ENCODE results near the gene DEGS1.

Gene DEGS1

GRCh38 chr1:224219612-224220059 lies 36.6 kb downstream of the DEGS1 start:
- no peak overlapping the region for H3K4me3 ChIP-seq (replicated peaks; ENCODE audit: low read depth, low read length)
- no peak for TF ChIP-seq CTCF (IDR thresholded peaks at IDR 0.05; ENCODE audit: low read depth, low read length, missing control alignments)
- no peak for DNase-seq (ENCODE audit: extremely low read depth, low read depth)

DNA sequence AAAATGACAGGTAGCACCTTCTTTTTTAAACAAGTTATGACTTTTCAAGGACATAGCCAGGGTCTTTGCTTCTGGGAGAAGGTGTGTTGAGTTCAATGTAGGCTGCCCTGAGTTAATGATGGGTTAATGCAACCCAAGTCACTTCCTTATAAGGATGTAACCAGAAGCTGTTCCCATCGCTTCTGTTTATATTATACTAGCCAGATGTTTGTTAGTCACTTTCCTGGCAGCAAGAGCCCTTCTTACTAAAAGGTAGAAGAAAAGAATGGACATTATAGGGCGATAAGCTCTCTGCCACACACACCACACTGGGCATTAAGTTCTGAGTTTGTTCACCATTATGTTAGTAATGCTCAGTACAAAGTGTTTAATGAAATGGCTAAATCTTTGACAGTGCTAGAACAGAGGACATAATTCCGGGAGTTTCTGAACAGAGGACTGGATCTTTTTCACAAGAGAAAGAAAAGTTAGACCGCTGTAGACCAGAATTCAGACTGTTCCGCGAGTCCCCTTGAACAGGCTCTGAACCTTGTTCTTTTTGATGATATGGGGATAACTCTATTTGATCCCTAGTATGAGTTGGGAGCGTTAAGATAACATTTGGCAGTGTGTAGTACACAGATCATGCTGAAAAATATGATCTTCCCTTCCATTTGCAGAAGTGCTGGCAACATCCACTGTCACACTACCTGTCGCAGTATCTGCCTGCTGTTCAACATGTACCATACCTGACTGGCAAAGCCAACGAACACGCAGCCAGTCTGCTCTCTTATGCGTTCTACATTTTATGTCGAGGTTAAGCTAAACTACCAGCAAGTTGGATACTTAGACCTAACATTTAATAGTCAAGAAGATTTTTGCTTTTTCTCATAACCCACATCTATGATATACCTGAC lies 41.0 kb downstream of the DEGS1 start:
- TF ChIP-seq CTCF (IDR thresholded peaks at IDR 0.05; ENCODE audit: low read depth, low read length, missing control alignments), result no peak
- H3K4me3 ChIP-seq (replicated peaks; ENCODE audit: low read depth, low read length), result no peak overlapping the region
- DNase-seq (ENCODE audit: extremely low read depth, low read depth), result peak; percentile 80

DNA sequence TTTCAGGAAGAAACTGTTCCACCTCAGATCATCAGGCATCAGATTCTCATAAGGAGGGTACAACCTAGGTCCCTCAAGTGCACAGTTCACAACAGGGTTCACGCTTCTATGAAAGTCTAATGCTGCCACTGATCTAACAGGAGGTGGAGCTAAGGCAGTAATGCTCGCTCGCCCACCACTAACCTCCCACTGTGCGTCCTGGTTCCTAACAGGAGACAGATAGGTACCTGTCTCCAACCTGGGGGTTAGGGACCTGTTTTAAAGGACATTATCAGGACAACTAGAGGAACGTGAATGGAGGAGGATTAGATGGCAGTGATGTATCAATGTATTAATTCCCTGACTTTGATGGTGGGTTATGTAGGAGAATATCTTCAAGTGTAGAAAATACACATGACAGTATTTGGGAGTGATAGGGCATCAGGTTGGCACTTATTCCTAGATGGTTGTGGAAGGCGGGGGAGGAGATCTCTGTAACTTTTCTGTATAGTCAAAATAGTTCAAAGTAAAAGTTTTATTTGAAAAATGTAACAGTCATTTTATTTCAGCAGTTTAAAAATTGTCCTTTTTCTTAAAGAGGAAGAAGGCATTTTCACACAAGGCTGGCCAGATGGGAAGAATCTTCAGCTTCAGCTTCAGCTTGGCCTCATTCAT lies 43.9 kb downstream of the DEGS1 start:
- DNase-seq (ENCODE audit: extremely low read depth, low read depth), result no peak
- no peak for TF ChIP-seq CTCF (IDR thresholded peaks at IDR 0.05; ENCODE audit: low read depth, low read length, missing control alignments)

GRCh38 chr1:224234017-224234416 lies 51.0 kb downstream of the DEGS1 start:
- no peak overlapping the region for H3K4me3 ChIP-seq (replicated peaks; ENCODE audit: low read depth, low read length)
- no peak for TF ChIP-seq CTCF (IDR thresholded peaks at IDR 0.05; ENCODE audit: low read depth, low read length, missing control alignments)
- no peak for DNase-seq (ENCODE audit: extremely low read depth, low read depth)

More for the DNA sequence above, 43.9 kb downstream of the DEGS1 start:
- H3K4me3 ChIP-seq (replicated peaks; ENCODE audit: low read depth, low read length), result no peak overlapping the region

GRCh38 chr1:224235813-224236493 lies 52.9 kb downstream of the DEGS1 start:
- no peak overlapping the region for H3K4me3 ChIP-seq (replicated peaks; ENCODE audit: low read depth, low read length)
- DNase-seq (ENCODE audit: extremely low read depth, low read depth), result no peak
- TF ChIP-seq CTCF (IDR thresholded peaks at IDR 0.05; ENCODE audit: low read depth, low read length, missing control alignments), result no peak

GRCh38 chr1:224237119-224237881 lies 54.3 kb downstream of the DEGS1 start:
- DNase-seq (ENCODE audit: extremely low read depth, low read depth), result no peak

More at GRCh38 chr1:224237119-224237881, 54.3 kb downstream of the DEGS1 start:
- H3K4me3 ChIP-seq (replicated peaks; ENCODE audit: low read depth, low read length), result no peak overlapping the region
- no peak for TF ChIP-seq CTCF (IDR thresholded peaks at IDR 0.05; ENCODE audit: low read depth, low read length, missing control alignments)

Data from HFF-Myc (cell line).